HUES48 (cell line): Measurements from ENCODE around the gene C4orf50.

ENCODE experiments used
- H3K27ac ChIP-seq: one replicate; pipeline ENCODE4 v1.7.0; 2013; ENCODE audit warnings: low read depth, low read length, inconsistent platforms
- H3K27me3 ChIP-seq: 2 replicates; pipeline ENCODE4 v1.6.1; 2013; ENCODE audit warnings: mild to moderate bottlenecking, low read length; ENCODE audit not compliant: control insufficient read depth, insufficient read depth
- H3K36me3 ChIP-seq: 2 replicates; pipeline ENCODE4 v1.6.1; 2013; ENCODE audit warnings: low read length; ENCODE audit not compliant: control insufficient read depth, insufficient read depth
- H3K4me1 ChIP-seq: 2 replicates; pipeline ENCODE4 v1.6.1; 2013; ENCODE audit warnings: mild to moderate bottlenecking, low read length; ENCODE audit not compliant: control insufficient read depth, insufficient read depth
- H3K4me3 ChIP-seq: 2 replicates; pipeline ENCODE4 v1.5.1; 2013; ENCODE audit warnings: mild to moderate bottlenecking, low read depth, low read length
- H3K9ac ChIP-seq: 2 replicates; pipeline ENCODE4 v1.6.1; 2013; ENCODE audit warnings: mild to moderate bottlenecking, low read depth, low read length, moderate library complexity
- H3K9me3 ChIP-seq: 2 replicates; pipeline ENCODE4 v1.6.1; 2013; ENCODE audit warnings: low read length; ENCODE audit not compliant: control insufficient read depth, insufficient read depth

The C4orf50 gene

GRCh38 chr4:6055030-6055429 is 36.8 kb upstream of the C4orf50 start:
- Histone ChIP-seq H3K9ac (no peak overlapping the region), H3K36me3 (no peaks in the 10 kb centered on the region; the same call in 1 of the 2 replicates), H3K4me3 (no peak overlapping the region), H3K9me3 (peaks cover 26% of the 10 kb centered on the region), H3K27ac (no peak overlapping the region), H3K27me3 (no peaks in the 10 kb centered on the region), H3K4me1 (no peaks in the 10 kb centered on the region)

DNA sequence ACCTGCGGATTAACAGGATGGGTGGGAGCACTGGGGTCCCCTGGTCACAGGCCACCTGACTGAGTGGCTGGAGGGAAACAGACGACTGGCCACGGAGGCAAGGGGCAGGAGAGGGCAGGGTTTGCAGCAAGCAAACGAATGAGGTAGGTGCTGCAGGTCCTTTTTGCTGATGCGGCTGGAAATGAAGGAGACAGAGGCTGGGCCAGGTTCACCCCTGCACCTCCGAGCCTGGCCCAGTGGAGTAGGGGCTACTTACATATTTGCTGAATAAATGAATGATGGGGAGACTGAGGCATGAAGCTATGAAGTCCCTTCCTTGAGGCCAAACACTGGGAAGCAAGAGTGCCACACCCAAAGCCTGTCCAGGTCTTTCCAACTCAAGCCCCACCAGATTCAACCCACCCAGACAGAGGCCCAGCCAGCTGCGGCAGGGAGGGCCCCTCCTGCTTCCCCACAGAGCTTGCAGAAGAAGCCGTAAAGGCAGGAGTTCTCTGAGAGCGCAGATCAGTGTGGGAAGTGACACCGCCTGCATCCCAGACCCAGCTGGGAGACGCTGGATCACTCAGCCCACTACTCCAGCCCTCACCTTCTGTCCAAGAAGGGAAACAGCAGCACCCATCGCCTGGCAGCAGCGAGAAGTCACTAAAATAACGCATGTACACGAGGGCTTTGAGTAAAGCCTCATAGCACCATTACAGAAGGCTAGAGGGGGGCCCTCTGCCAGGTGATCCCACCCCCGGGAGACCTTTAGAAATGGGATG is 36.1 kb upstream of the C4orf50 start:
- H3K9ac ChIP-seq = no peak overlapping the region
- no peak overlapping the region for H3K27ac ChIP-seq
- H3K4me3 ChIP-seq = no peak overlapping the region
- H3K27me3 ChIP-seq = no peaks in the 10 kb centered on the region
- peaks cover 20% of the 10 kb centered on the region for H3K9me3 ChIP-seq
- no peaks in the 10 kb centered on the region for H3K36me3 ChIP-seq
- no peaks in the 10 kb centered on the region for H3K4me1 ChIP-seq

- H3K4me3 ChIP-seq = no peak overlapping the region
- H3K27me3 ChIP-seq = no peaks in the 10 kb centered on the region
- H3K27ac ChIP-seq = no peak overlapping the region
- no peaks in the 10 kb centered on the region for H3K36me3 ChIP-seq
- no peak overlapping the region for H3K9ac ChIP-seq
- no peaks in the 10 kb centered on the region for H3K4me1 ChIP-seq
- peaks cover 5% of the 10 kb centered on the region; the same call in 1 of the 2 replicates for H3K9me3 ChIP-seq
Measured at GRCh38 chr4:6052679-6053078, 34.4 kb upstream of the C4orf50 start.

- Histone ChIP-seq H3K36me3 (no peaks in the 10 kb centered on the region), H3K27me3 (no peaks in the 10 kb centered on the region), H3K9me3 (no peaks in the 10 kb centered on the region), H3K4me3 (no peak overlapping the region), H3K27ac (no peak overlapping the region), H3K4me1 (no peaks in the 10 kb centered on the region), H3K9ac (no peak overlapping the region)
Measured at GRCh38 chr4:6050551-6050950, 32.3 kb upstream of the C4orf50 start.

GRCh38 chr4:6049985-6050384 is 31.8 kb upstream of the C4orf50 start:
- Histone ChIP-seq H3K27me3 (no peaks in the 10 kb centered on the region), H3K9ac (no peak overlapping the region), H3K27ac (no peak overlapping the region), H3K4me1 (no peaks in the 10 kb centered on the region), H3K4me3 (no peak overlapping the region), H3K9me3 (no peaks in the 10 kb centered on the region), H3K36me3 (no peaks in the 10 kb centered on the region)

DNA sequence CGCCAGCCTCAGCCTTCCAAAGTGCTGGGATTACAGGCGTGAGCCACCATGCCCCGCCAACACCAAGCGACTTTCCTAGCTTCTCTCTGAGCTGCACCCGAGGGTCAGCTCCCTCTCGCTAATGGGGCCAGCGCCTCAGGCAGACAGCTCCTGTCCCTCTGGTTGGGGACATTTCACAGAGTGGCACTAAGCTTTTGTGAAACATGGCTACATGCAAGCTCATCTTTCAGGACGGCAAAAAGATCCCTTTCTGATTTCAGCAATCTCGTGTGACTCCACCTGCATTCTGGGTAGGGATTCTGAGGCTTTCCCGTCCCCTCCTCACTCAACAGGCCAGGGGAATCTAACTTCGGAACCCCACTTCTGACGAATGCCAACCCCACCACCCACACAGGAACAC is 31.0 kb upstream of the C4orf50 start:
- no peaks in the 10 kb centered on the region for H3K36me3 ChIP-seq

DNA sequence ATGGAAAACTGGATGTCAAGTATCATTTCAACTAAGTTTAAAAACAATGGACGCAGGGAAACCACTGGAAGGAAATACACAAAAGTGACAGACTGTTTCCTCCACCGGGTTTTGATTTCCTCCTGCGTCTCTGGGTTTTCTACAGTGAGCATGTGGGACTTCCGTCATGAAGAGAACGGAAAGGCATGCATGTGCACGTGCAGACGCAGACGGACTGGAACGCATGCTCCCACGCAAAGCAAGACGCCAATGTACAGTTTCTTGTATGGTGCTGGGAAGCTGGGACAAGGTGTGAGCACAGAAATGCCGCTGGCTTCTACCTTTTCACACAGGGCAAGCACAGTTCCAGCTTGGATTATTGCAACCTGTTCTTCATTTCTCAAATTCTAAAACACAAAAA is 30.3 kb upstream of the C4orf50 start:
- H3K36me3 ChIP-seq = no peaks in the 10 kb centered on the region
- H3K4me1 ChIP-seq = no peaks in the 10 kb centered on the region
- no peaks in the 10 kb centered on the region for H3K9me3 ChIP-seq
- no peak overlapping the region for H3K27ac ChIP-seq
- no peak overlapping the region for H3K9ac ChIP-seq
- no peak overlapping the region for H3K4me3 ChIP-seq
- no peaks in the 10 kb centered on the region for H3K27me3 ChIP-seq

More for the DNA sequence above, 31.0 kb upstream of the C4orf50 start:
- no peaks in the 10 kb centered on the region for H3K9me3 ChIP-seq
- no peaks in the 10 kb centered on the region for H3K27me3 ChIP-seq
- no peak overlapping the region for H3K9ac ChIP-seq
- no peaks in the 10 kb centered on the region for H3K4me1 ChIP-seq
- H3K27ac ChIP-seq = no peak overlapping the region
- H3K4me3 ChIP-seq = no peak overlapping the region

GRCh38 chr4:6047130-6047673 is 29.0 kb upstream of the C4orf50 start:
- no peaks in the 10 kb centered on the region for H3K9me3 ChIP-seq
- no peak overlapping the region for H3K27ac ChIP-seq
- H3K36me3 ChIP-seq = no peaks in the 10 kb centered on the region
- no peaks in the 10 kb centered on the region for H3K4me1 ChIP-seq
- H3K9ac ChIP-seq = no peak overlapping the region
- no peaks in the 10 kb centered on the region for H3K27me3 ChIP-seq
- H3K4me3 ChIP-seq = no peak overlapping the region

- no peaks in the 10 kb centered on the region for H3K36me3 ChIP-seq
- no peak overlapping the region for H3K4me3 ChIP-seq
- H3K9ac ChIP-seq = no peak overlapping the region
- no peak overlapping the region for H3K27ac ChIP-seq
- H3K4me1 ChIP-seq = no peaks in the 10 kb centered on the region
- no peaks in the 10 kb centered on the region for H3K9me3 ChIP-seq
- H3K27me3 ChIP-seq = no peaks in the 10 kb centered on the region
Measured at GRCh38 chr4:6046526-6047129, 28.4 kb upstream of the C4orf50 start.

- H3K4me1 ChIP-seq = no peaks in the 10 kb centered on the region
- H3K27me3 ChIP-seq = no peaks in the 10 kb centered on the region
- no peak overlapping the region for H3K4me3 ChIP-seq
- H3K27ac ChIP-seq = no peak overlapping the region
- no peak overlapping the region for H3K9ac ChIP-seq
- H3K36me3 ChIP-seq = no peaks in the 10 kb centered on the region
- H3K9me3 ChIP-seq = no peaks in the 10 kb centered on the region
Measured at GRCh38 chr4:6044805-6045204, 26.6 kb upstream of the C4orf50 start.

GRCh38 chr4:6044276-6044675 is 26.0 kb upstream of the C4orf50 start:
- Histone ChIP-seq H3K9me3 (no peaks in the 10 kb centered on the region), H3K36me3 (no peaks in the 10 kb centered on the region), H3K4me3 (no peak overlapping the region), H3K4me1 (no peaks in the 10 kb centered on the region), H3K9ac (no peak overlapping the region), H3K27ac (no peak overlapping the region), H3K27me3 (no peaks in the 10 kb centered on the region)
